OCI-LY7 (cell line): ENCODE data around the gene MYPN. TPM values are rescaled to one million over a fixed set of nuclear protein-coding genes. Genes with fewer than 3 reads are reported as not detected.

Experiments used
- BruUV-seq: library from RNA; stranded (reverse); fragments of 400-500 nt; replicated peaks from 2 replicates; lab custom pipeline; 2021; lab: Mats Ljungman, UMichigan
- CTCF ChIA-PET: fragments of 300-600 bp; sonication (Branson Sonifier 250); formaldehyde crosslinking; loops from one replicate; lab custom pipeline; 2022; ENCODE audit warnings: antibody characterized with exemption; ENCODE audit not compliant: unreplicated experiment; lab: Charles Lee
- POLR2A ChIA-PET: fragments of 300-600 bp; sonication (Branson Sonifier 250); formaldehyde crosslinking; loops from one replicate; lab custom pipeline; 2022; ENCODE audit warnings: antibody characterized with exemption; lab: Charles Lee
- DNase-seq: peaks from one replicate; pipeline ENCODE4 v3.0.0-alpha.2; 2015; ENCODE audit warnings: low spot score
- H2AFZ ChIP-seq: fragments of 200-600 bp; sonication (generic), shearing (Covaris generic); 2 replicates; pipeline ENCODE4 v1.6.1; 2014; ENCODE audit warnings: mild to moderate bottlenecking, antibody characterized with exemption, low read length, moderate library complexity
- H3K27ac ChIP-seq: fragments of 200-600 bp; sonication (generic); 2 replicates; pipeline ENCODE4 v1.5.1; 2014; ENCODE audit warnings: mixed run types, low read depth, mild to moderate bottlenecking, moderate library complexity, low read length, inconsistent platforms; ENCODE audit not compliant: poor library complexity, severe bottlenecking
- H3K36me3 ChIP-seq: fragments of 200-600 bp; sonication (generic); 2 replicates; pipeline ENCODE4 v1.6.1; 2014; ENCODE audit warnings: mild to moderate bottlenecking, antibody characterized with exemption, low read length, moderate library complexity, mixed read lengths; ENCODE audit not compliant: insufficient read depth
- H3K4me1 ChIP-seq: fragments of 200-600 bp; sonication (generic); 2 replicates; pipeline ENCODE4 v1.5.1; 2014; ENCODE audit warnings: mild to moderate bottlenecking, low read length; ENCODE audit not compliant: insufficient read depth, poor library complexity, severe bottlenecking
- H3K4me2 ChIP-seq: fragments of 200-600 bp; sonication (generic); 2 replicates; pipeline ENCODE4 v1.6.1; 2014; ENCODE audit warnings: mild to moderate bottlenecking, low read length
- H3K4me3 ChIP-seq: fragments of 200-600 bp; sonication (generic); 2 replicates; pipeline ENCODE4 v1.5.1; 2014; ENCODE audit warnings: mild to moderate bottlenecking, low read depth, low read length; ENCODE audit not compliant: poor library complexity, severe bottlenecking
- H3K79me2 ChIP-seq: fragments of 200-600 bp; sonication (generic); 2 replicates; pipeline ENCODE4 v1.6.1; 2016; ENCODE audit warnings: low read depth, mild to moderate bottlenecking, low read length, moderate library complexity, mixed read lengths; ENCODE audit not compliant: insufficient read depth
- H3K9me2 ChIP-seq: fragments of 200-600 bp; sonication (generic); 2 replicates; pipeline ENCODE4 v1.6.1; 2016; ENCODE audit warnings: mild to moderate bottlenecking, low read length, mixed read lengths; ENCODE audit not compliant: insufficient read depth
- H3K9me3 ChIP-seq: fragments of 200-600 bp; sonication (generic); 2 replicates; pipeline ENCODE4 v1.6.1; 2014; ENCODE audit warnings: mild to moderate bottlenecking, mixed run types, low read length, mixed read lengths
- H4K20me1 ChIP-seq: fragments of 200-600 bp; sonication (generic); 2 replicates; pipeline ENCODE4 v1.6.1; 2014; ENCODE audit warnings: mild to moderate bottlenecking, antibody characterized with exemption, low read length, moderate library complexity, mixed read lengths; ENCODE audit not compliant: insufficient read depth
- CTCF ChIP-seq: fragments of 200-600 bp; sonication (generic); conservative IDR thresholded peaks from 2 replicates; pipeline ENCODE4 v1.5.1; 2014; ENCODE audit warnings: mild to moderate bottlenecking, antibody characterized with exemption, low read length, moderate library complexity, mixed read lengths
- EZH2phosphoT487 ChIP-seq: fragments of 200-600 bp; sonication (generic); IDR thresholded peaks from 2 replicates; pipeline ENCODE4 v1.6.1; 2018; ENCODE audit warnings: low read depth, borderline replicate concordance, mild to moderate bottlenecking, mixed run types, antibody characterized with exemption, low read length, moderate library complexity, mixed read lengths
- intact Hi-C: fragments of 100-400 bp; cut with micrococcal nuclease; formaldehyde crosslinking; loops from one replicate; pipeline ENCODE4 v1.10.0; 2022; ENCODE audit not compliant: unreplicated experiment
- total RNA-seq, 2 experiments: library from RNA; depleted of rRNA in 1 of 2; stranded (reverse); fragments of >200 nt in 1 of 2; shearing (Covaris generic) in 1 of 2; gene quantifications; 2 replicates each; pipeline ENCODE4 v1.2.3, GENCODE V29; 2014 to 2022

The MYPN gene
- total RNA-seq, 2 experiments from 2014 or later, result 0.06 TPM; not detected in 1

- no TSS peak for BruUV-seq
- H3K4me2 ChIP-seq, result no peak overlapping the region
- POLR2A ChIA-PET, result no interaction called here
These were observed 9.6 kb upstream of the MYPN start for GRCh38 chr10:68099736-68100135.

DNA sequence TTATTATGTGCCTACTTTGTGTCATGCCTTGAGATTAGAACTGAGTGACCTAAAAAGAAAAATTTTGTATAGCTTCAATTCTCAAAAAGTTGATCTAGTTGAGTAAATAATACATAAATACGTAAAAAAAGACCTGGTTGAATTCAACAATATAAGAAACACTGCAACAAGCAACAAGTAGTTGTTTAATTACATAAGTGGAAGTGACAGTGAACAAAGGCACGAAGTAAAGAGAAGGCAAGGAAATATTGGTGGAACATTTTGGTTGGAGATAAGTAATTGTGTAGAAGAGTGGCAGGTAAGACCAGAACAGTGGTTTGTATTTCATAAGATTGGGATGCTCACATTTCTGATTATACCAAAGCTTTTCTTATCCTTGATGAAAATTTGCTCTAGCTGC, 8.2 kb upstream of the MYPN start:
- no TSS peak for BruUV-seq
- no peaks in the 10 kb centered on the region for H3K4me1 ChIP-seq
- no peak for DNase-seq
- CTCF ChIA-PET, result no interaction called here
- H3K4me2 ChIP-seq, result no peak overlapping the region
- no peak overlapping the region for H3K27ac ChIP-seq
- H3K9me2 ChIP-seq, result no peaks in the 10 kb centered on the region
- TF ChIP-seq EZH2phosphoT487, result no peak
- no peak for TF ChIP-seq CTCF
- H3K9me3 ChIP-seq, result no peaks in the 10 kb centered on the region
- intact Hi-C loops, result no loop called here
- H4K20me1 ChIP-seq, result no peaks in the 10 kb centered on the region
- no peak overlapping the region for H2AFZ ChIP-seq
- H3K79me2 ChIP-seq, result no peaks in the 10 kb centered on the region
- no peaks in the 10 kb centered on the region for H3K36me3 ChIP-seq
- H3K4me3 ChIP-seq, result no peak overlapping the region
- POLR2A ChIA-PET, result interaction anchor here (0.6 to 1.0 kb wide), 3 partner anchors 14 to 265 kb away, joined by 3 read pairs; no protein-coding TSS in a partner anchor

More at GRCh38 chr10:68099736-68100135, 9.6 kb upstream of the MYPN start:
- no peak for DNase-seq
- intact Hi-C loops, result no loop called here
- Histone ChIP-seq H3K9me2 (no peaks in the 10 kb centered on the region), H4K20me1 (no peaks in the 10 kb centered on the region), H2AFZ (no peak overlapping the region), H3K4me1 (no peaks in the 10 kb centered on the region), H3K79me2 (no peaks in the 10 kb centered on the region), H3K9me3 (no peaks in the 10 kb centered on the region), H3K27ac (no peak overlapping the region), H3K4me3 (no peak overlapping the region), H3K36me3 (no peaks in the 10 kb centered on the region)
- TF ChIP-seq EZH2phosphoT487 (no peak), CTCF (no peak)
- CTCF ChIA-PET, result no interaction called here

GRCh38 chr10:68103261-68103878, 5.9 kb upstream of the MYPN start:
- H3K9me2 ChIP-seq, result no peaks in the 10 kb centered on the region

More at GRCh38 chr10:68103261-68103878, 5.9 kb upstream of the MYPN start:
- Histone ChIP-seq H3K4me3 (no peak overlapping the region), H3K36me3 (no peaks in the 10 kb centered on the region), H4K20me1 (no peaks in the 10 kb centered on the region), H3K27ac (no peak overlapping the region), H3K4me1 (no peaks in the 10 kb centered on the region), H3K4me2 (no peak overlapping the region), H3K9me3 (no peaks in the 10 kb centered on the region), H3K79me2 (no peaks in the 10 kb centered on the region), H2AFZ (no peak overlapping the region)
- no TSS peak for BruUV-seq
- CTCF ChIA-PET, result no interaction called here
- POLR2A ChIA-PET, result interaction anchor here (0.7 kb wide), 1 partner anchor 45 kb away, joined by 3 read pairs; no protein-coding TSS in a partner anchor
- intact Hi-C loops, result no loop called here
- DNase-seq, result no peak
- TF ChIP-seq EZH2phosphoT487 (no peak), CTCF (no peak)
